ENCODE measurements around the gene RASEF.
"Not testable (repeated sequence)": the region's sequence is repeated elsewhere in the genome, so short reads cannot be mapped to it uniquely, and the experiment has no call there.

The RASEF gene

DNA sequence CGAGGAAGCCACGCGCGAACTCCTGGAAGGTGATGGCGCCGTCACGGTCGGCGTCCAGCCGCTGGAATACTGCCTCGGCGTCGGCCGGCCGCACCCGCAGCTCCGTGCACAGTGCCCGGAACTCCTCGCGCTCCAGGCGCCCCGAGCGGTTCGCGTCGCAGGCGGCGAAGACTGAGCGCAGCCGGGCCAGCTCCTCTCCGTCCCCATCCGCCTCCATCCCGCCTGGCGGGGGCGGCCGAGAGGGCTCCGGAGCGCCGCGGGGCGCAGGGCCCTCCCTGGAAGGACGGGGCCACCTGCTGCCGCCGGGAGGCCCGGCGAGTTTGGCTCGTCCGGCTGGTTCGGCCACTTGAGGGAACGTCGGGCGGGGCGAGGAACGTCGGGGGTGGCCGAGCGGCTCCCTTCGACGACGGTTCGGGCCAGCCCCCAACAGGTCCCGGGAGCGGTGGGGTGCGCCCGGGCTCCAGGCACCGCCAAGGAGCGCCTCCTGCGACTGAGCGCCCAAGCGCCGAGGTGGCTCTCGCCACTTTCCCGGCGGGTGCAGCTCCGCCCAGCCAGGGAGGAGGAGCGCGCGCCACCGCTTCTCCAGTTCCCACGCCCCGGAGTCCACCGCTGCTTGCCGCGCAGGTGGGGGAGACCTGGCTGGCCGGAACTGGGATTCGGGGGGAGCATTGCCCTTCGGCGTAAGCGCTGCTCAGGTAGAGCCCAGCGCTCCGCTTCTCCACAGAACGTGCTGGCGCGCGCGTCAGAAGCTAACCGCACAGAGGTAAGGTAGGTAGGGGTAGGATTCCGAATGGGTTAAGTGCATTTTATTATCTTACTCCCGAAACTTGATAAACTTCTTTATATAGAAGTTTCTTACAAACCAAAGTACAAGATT is at the start of gene RASEF:
Gene RASEF (minus strand): TSS at position 492 of the 877 bp plus-strand sequence. CDS start 275 bp downstream, at position 217.
- no peak for DNase-seq

DNA sequence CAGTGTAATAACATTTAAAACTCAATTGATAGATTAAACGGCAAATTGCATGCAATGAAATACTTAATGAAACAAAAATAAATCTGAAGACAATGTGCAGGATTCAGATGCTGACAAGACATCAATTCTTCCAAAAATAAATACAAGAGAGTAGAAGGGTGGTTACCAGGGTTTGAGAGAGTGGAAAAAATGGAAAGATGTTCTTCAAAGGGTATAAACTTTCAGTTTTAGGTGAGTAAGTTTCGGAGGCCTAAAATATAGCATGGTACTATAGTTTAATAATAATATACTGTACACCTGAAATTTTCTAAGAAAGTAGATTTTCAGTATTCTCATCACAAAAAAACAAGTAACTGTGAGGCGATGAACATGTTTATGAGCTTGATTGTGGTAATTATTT is 48.2 kb upstream of the RASEF start:
- DNase-seq, result no peak

DNA sequence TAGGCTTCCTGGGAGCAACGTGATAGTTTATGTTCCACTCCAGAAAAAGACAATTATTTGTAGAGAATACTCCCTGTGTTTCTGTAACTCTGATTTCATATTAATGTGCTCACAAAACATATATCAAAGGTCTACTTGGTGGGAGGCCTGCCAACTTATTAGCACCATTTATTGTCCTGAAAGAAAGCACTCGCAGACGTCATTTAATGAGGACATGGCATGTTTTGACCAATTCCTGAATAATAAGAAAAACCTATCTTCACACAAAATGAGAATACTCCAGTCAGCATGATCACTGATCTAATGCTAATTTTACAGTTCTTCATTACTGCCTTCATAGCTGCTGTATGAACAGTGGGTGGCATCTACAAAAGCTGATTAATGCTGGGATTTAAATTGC is 46.4 kb upstream of the RASEF start:
- no peak for DNase-seq

DNA sequence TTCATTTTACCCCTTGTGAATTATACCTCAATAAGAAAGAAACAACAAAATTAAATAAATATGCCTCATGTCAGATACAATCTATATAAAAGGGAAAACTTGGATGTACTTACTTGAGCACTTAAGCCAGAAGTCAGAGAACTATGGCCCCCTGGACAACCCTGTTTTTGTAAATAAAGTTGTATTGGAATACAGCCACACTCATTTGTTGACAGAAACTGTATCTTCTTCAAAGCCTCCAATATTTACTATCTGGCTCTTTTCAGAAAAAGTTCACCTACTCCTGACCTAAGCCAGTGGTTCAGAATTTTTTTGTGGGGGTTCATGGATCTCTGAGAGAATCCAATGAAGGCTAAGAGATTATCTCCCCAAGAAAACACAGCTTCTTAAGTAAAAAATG is 45.3 kb upstream of the RASEF start:
- DNase-seq, result no peak

DNA sequence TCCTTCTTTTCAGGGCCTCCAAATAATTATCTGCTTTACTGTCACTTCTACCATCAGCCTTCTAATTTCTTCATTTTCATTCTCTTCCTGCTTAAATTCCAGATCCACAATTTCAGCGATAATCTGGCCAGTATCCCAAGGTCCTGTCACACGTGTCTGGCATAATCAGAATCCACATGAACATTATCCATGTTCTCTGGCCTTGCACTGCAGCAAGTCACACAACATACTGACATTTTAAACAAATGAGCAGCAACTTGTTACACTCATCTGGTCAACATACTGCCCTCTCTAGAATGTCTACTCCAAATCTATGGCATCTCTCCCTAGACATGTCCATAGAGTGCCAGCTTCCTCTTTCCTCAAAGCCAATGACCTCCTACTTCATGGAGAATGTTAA is 43.8 kb upstream of the RASEF start:
- DNase-seq, result no peak

DNA sequence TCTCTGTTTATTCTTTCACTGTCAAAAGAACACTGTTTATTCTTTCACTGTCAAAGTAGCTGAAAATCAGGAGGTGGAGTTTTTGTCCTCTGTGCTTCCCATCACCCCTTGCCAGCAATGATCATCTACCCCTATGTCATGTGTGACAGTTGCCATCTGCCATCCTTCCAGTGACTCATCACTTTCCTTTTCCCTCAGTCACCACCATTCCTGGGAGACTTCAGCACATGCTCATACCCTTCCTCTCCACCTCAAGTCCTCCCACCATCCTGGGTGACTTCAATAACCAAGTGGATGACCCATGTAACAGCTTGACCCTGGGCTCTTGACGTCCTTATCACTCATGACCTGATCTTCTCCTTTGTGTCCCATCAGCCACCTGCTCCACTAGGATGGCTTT is 43.3 kb upstream of the RASEF start:
- DNase-seq, result no peak

DNA sequence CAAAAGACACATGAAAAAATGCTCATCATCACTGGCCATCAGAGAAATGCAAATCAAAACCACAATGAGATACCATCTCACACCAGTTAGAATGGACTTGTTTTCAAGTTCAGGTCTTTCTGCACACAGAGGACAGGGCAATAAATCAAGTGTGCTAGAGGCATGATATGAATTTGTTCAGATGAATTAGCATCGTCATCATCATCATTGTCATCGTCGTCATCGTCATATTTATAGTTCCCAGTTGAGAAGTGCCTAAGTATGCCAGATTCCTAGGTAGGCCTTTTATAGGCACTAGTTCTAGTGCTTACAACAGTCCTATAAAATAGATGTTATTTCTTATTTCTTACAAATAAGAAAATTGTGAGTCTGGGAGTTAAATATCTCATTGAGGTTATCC is 34.7 kb upstream of the RASEF start:
- DNase-seq, result no peak

DNA sequence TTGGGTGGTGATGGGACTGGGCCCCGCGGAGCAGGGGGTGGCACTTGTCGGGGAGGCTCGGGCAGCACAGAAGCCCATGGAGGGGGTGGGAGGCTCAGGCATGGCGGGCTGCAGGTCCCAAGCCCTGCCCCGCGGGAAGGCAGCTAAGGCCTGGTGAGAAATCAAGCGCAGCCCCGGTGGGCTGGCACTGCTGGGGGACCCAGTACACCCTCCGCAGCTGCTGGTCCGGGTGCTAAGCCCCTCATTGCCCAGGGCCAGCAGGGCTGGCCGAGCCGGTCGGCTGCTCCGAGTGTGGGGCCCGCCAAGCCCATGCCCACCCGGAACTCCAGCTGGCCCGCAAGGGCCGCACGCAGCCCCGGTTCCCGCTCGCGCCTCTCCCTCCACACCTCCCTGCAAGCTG is 30.4 kb upstream of the RASEF start:
- not testable (repeated sequence) for DNase-seq

DNA sequence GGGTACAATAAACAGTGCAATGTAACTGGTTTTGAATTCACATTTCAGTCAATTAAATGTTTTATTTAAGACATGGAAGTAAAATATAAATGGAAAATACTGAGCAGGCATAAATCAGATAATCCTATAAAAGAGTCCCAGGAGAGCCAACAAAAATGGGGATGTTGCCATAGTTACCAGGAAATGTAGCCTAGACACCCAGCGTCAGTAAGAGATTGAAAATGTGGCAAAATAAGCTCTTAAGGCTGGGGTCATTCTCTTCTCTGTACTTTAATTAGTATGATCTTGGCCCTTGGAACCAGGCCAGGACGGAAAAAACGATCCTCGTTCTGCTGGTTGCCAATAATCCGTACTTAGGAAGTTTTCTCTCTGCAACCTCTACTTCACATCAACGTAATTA is 18.9 kb upstream of the RASEF start:
- DNase-seq, result no peak

DNA sequence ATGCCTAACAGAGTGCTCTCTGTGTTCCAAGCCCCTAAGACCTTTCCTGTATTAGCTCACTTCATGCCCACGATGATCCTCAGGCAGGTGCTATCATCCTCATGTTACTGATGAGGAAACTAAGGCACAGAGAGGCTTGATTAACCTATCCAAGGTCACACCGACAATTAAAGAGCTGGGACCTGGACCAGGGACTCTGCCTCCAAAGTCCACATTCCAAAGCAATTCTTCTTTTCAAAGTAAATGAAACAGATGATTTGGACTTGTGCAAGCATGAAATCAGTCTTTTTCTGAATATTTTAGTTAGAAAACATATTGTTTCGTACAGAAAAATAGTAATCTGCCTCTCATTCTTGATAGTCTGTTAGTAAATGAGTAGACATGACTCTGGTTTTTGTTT is 18.1 kb upstream of the RASEF start:
- no peak for DNase-seq

DNA sequence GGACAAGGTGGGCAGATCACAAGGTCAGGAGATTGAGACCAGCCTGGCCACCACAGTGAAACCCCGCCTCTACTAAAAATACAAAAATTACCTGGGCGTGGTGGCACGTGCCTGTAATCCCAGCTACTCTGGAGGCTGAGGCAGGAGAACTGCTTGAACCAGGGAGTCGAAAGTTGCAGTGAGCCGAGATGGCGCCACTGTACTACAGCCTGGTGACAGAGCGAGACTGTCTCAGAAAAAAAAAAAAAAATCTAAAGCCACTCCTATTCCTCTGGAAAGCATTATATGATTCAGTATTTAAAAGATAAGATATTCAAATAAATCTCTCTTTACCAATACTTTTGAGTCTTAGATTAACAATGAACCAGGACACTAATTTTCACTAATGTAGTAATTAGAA is 13.0 kb upstream of the RASEF start:
- not testable (repeated sequence) for DNase-seq

DNA sequence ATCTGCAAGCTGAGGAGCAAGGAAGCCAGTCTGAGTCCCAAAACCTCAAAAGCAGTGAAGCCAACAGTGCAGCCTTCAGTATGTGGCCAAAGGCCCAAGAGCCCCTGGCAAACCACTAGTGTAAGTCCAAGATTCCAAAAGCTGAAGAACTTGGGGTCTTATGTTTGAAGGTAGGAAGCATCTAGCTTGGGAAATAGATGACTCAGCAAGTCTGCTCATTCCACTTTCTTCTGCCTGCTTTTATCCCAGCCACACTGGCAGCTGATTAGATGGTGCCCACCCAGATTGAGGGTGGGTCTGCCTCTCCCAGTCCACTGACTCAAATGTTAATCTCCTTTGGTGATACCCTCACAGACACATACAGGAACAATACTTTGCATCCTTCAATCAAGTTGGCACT is 9.6 kb upstream of the RASEF start:
- DNase-seq, result not testable (repeated sequence)

DNA sequence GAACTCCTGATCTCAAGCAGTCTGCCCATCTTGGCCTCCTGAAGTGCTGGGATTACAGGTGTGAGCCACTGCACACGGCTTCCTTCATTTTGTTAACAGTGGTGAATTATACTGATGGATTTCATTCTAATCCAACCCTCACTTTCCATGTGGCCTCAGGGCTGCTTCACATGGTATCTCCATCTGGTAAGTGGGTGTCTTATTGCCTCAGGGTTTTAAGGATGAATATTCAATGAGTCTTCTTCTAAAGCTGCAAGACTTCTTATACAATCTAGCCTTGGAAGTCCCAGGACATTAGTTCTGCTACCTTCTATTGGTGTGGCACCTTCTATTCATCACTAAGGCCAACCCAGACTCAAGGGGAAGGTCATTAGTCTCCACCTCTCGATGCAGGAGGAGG is 8.7 kb upstream of the RASEF start:
- no peak for DNase-seq

DNA sequence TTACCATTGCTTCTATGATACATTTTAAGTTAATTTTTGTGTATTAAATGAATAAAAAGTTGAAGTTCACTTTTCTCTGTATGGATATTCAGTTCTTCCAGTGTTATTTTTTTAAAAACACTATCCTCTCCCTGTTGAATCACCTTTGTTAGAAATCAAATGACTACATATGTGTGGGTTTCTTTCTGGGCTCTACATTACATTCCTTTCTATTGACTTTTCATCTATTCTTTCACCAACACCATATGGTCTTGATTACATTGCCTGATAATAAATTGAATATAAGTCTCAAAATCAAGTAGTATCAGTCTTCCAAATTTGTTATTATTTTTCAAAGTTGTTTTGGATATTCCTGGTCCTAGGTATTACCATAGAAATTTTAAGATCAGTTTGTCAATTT is 7.3 kb upstream of the RASEF start:
- no peak for DNase-seq

DNA sequence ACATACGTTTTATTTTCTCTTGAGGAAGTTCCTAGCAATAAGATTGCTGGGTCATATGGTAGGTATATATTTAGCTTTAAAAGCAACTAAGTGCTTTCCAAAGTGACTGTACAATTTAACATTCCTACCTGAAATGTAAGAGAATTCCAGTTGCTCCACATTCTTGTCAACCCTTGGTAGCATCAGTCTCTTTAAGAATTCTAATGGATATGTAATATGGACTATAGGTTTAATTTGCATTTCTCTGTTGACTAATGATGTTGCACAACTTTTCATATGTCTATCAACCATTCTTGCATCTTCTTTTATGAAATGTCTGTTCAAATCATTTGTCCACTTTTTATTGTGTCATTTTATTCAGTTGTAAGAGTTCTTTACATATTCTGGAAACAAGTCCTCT is 6.7 kb upstream of the RASEF start:
- DNase-seq, result no peak

DNA sequence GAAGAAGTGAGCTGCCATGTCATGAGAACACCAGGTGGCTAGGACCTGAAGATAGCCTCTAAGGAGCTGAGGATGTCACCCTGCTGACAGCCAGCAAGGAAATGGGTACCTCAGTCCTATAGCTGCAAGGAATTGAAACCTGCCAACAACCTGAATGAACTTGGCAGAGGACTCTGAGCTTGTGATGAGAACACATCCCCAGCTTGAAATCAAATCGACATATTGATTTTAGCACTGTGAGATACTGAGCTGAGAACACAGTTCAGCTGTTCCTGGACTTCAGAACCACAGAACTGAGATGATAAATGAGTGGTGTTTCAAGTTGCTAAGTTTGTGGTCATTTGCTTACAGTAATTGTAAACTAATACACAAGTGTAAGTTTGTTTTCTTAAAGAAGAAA is 5.5 kb upstream of the RASEF start:
- no peak for DNase-seq

DNA sequence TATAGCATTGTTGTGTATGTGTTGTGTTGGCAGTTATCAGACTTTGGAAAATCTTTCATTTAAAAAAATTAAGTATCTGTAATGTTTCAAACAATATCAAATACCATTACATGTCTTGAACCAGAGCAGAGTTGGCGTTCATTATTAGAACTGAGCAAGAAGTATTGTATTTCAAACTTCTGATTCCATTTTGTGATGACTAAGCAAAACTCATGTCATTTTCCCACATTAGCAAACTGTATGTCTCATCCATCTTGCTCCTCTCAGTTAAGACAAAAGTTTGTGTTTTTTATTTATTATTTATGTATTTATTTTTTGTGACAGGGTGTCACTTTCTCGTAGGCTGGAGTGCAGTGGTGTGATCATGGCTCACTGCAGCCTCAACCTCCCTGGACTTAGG is 4.6 kb upstream of the RASEF start:
- no peak for DNase-seq

DNA sequence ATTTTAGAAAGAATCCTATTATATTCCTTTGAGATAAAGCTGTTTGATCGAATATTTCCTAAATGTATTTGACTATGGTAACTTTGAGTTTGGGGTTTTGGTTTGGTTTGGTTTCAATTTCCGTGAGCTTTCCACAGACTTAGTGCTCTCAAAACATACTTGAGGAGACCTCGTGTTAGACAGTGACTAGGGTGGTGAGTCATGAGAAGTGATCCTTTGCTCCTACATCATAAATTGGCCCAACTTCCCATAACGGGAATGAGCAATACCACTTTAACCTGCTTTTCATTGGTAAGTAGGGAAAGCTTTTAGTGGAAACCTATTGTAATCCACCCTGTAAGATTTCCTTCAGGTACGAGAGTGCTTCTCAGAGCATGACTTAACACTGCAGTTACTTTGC is 3.8 kb upstream of the RASEF start:
- no peak for DNase-seq

DNA sequence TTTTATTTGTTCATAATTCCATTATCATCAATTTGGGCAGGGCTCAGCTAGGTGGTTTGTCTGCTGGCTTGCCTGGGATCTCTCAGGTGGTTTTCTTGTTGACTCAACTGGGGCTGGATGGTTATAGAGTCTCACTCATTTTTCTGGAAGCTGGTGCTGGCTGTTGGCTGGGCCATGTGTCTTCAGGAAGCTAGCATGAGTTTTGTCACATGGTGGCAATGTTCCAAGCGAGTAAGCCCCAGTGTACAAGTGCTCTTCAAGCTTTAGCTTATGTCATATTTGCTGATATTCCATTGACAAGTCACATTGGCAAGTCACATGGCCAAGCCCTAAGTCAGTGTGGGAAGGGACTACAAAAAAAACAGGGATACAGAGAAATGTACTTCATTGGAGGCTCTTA is 2.3 kb upstream of the RASEF start:
- DNase-seq, result no peak

DNA sequence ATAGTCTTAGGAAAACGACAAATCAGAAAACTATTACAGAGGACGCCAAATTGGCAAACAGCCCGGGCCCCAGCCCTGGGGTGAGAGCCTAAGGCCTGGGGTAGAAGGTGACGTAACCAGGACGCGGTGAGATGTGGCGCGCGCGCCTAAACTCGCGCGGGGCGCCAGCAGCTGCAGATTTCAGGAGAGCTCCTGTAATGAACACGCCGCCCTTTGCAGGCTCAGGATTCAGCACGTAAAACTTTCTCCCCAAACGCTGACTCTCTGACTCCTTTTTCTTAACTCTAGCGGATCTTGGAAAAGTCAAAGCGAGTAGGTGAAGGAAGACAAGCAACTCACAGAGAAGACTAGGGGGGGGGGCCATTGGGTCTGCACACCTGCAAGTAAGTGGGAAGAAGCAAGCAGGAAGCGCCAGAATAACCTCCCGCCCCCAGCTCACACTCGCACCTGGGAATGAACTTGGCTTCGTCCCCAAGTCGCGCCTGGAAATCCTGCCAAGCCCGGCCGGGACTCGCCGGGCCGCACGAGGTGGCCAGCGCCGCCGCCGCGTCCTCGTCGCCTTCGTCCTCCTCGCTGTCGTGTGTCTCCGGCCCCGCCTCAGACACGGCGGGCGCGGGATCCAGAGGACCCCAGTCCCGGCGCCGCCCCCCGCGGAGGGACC is 822 bp downstream of the RASEF start:
- DNase-seq, result no peak

DNA sequence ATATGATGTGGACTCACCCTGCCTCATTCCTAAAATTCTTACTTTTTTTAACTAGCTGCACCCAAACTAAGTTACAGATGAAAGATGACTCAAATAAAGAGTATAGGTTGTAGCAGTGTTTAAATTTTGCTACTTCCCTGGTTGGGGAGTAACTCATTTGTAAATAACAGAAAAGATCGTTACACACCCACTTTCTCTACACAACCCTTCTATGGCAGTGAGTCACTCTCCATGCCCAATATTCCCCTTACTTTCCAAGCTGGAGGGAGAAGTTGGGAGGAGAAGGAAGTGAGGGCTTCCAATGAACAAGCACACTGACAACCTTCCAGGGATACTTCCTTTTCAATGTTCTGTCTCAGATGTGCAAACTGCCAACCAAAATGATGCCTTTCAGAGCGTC is 1.9 kb downstream of the RASEF start:
- no peak for DNase-seq

DNA sequence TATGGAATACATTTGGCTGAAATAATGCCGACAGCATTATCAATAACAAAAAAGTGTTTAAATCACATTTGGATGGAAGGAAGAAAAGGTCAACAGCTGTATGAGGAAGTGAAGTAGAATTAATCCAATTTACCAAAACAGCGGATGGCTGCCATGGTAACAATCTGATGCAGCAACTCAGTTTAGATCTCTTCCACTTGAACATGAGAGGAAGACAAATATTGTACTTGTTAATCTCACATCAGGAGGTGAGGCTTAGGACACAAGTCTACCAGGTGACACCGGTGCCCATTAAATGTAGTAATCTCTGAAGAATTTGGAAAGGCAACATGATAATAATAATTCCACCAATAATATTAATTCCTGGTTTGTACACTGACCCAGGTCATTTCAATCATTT is 2.4 kb downstream of the RASEF start:
- DNase-seq, result no peak

DNA sequence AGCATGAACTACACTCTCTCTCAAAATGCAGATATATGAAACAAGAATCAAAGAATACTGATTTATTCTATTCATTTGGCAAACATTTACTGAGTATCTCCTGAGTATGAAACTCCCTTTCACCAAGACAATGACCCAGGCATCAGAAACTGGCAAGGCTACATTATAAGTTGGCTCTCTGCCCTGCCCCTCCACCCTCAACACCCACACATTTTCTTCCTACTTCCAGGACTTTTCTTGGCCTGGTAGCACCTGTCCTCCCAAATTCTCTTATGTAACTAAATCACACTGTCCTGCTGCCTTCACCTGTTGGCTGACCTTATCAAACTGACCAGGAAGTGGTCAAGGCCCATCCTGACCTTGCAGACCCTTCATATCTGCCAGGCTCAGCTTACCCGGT is 3.5 kb downstream of the RASEF start:
- no peak for DNase-seq

DNA sequence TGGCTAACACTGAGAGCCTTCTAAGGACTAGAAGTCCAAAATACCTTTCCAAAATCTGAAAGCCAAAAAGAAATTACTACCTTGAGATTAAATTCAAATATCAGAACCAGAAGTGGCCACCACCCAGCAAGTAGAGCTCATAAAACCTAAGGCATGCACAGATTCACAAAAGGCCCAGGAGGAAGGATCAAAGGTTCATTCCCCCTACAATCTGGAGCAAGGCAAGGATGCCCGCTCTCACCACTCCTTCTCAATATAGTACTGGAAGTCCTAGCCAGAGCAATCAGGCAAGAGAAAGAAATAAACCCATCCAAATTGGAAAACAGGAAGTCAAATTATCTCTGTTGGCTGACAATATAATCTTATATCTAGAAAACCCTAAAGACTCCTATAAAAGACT is 6.0 kb downstream of the RASEF start:
- no peak for DNase-seq

DNA sequence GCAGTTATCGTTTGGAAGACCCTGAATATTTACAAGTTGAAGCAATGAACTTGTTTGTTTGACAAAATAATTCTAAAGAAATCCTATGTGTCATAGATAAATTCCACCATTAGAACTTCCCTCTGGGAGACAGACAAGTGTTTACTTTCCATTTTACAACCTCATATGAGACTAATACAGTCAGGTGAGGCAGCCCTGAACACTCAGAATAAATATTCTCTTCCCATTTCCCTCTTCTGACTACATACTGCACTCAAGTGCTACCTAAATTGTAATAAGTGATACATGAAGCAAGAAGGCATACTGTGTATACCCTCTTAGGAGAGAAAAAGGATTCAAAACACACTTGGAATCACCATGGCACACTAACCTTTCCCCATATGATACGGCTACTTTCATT is 6.8 kb downstream of the RASEF start:
- DNase-seq, result no peak

Data from activated T-cell treated with anti-CD3 and anti-CD28 coated beads for 4 hours (primary cell).